ENCODE measurements around the gene TEX52. TPM values are rescaled to one million over a fixed set of nuclear protein-coding genes. Genes with fewer than 3 reads are reported as not detected.
A peak's percentile ranks its signal among the peaks of the same experiment; 100 is the strongest.

TEX52 gene
- total RNA-seq, 6 experiments from 2014 or later = not detected

DNA sequence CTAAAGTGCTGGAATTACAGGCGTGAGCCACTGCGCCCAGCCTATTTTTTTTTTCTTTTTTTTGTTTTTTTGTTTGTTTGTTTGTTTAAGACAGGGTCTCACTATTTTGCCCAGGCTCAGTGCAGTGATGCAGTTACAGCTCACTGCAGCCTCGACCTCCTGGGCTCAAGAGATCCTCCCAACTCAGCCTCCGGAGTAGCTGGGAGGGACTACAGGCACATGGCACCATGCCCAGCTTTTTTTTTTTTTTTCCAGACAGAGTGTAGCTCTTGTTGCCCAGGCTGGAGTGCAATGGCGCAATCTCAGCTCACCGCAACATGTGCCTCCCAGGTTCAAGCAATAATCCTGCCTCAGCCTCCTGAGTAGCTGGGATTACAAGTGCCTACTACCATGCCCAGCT, 50.1 kb downstream of the TEX52 start:
- Mint-ChIP-seq H3K4me3 (no peak overlapping the region), H3K27me3 (ENCODE audit: insufficient read depth) (no peaks in the 10 kb centered on the region; the same call in 1 of the 2 replicates), H3K27ac (no peak overlapping the region), H3K36me3 (ENCODE audit: low read depth) (peaks cover 5% of the 10 kb centered on the region; the same call in 1 of the 2 replicates), H3K9me3 (no peaks in the 10 kb centered on the region), H3K4me1 (ENCODE audit: low read depth) (peaks cover 15% of the 10 kb centered on the region)
- no peak for DNase-seq
- TF ChIP-seq, protein P1, sequence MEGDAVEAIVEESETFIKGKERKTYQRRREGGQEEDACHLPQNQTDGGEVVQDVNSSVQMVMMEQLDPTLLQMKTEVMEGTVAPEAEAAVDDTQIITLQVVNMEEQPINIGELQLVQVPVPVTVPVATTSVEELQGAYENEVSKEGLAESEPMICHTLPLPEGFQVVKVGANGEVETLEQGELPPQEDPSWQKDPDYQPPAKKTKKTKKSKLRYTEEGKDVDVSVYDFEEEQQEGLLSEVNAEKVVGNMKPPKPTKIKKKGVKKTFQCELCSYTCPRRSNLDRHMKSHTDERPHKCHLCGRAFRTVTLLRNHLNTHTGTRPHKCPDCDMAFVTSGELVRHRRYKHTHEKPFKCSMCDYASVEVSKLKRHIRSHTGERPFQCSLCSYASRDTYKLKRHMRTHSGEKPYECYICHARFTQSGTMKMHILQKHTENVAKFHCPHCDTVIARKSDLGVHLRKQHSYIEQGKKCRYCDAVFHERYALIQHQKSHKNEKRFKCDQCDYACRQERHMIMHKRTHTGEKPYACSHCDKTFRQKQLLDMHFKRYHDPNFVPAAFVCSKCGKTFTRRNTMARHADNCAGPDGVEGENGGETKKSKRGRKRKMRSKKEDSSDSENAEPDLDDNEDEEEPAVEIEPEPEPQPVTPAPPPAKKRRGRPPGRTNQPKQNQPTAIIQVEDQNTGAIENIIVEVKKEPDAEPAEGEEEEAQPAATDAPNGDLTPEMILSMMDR (IDR thresholded peaks at IDR 0.05) = no peak

DNA sequence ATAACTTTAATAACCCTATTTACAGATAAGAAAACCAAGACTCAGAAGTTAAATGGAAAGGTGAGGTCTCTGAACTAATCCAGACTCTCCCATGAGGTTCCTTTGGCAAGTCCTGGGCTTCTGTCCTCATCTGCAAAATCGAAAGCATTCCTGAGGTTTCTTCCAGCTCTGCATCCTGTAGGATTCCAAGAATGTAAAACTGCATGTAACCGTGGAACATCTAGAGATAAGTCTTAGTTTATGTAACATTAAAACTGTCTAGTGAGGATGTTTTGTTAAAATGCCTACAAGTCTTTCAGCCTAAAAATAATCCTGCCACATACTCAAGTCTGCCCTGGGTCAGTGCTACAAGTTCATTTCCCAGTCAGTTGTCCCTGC, 51.7 kb downstream of the TEX52 start:
- no peak overlapping the region for H3K4me3 Mint-ChIP-seq
- H3K36me3 Mint-ChIP-seq (ENCODE audit: low read depth) = peaks cover 14% of the 10 kb centered on the region
- no peak for DNase-seq
- no peaks in the 10 kb centered on the region for H3K9me3 Mint-ChIP-seq
- TF ChIP-seq, protein P1 (IDR thresholded peaks at IDR 0.05) = no peak
- no peaks in the 10 kb centered on the region; the same call in 1 of the 2 replicates for H3K27me3 Mint-ChIP-seq (ENCODE audit: insufficient read depth)
- peak overlapping the region; percentile 68; the same call in 1 of the 2 replicates for H3K27ac Mint-ChIP-seq
- H3K4me1 Mint-ChIP-seq (ENCODE audit: low read depth) = peaks cover 12% of the 10 kb centered on the region

DNA sequence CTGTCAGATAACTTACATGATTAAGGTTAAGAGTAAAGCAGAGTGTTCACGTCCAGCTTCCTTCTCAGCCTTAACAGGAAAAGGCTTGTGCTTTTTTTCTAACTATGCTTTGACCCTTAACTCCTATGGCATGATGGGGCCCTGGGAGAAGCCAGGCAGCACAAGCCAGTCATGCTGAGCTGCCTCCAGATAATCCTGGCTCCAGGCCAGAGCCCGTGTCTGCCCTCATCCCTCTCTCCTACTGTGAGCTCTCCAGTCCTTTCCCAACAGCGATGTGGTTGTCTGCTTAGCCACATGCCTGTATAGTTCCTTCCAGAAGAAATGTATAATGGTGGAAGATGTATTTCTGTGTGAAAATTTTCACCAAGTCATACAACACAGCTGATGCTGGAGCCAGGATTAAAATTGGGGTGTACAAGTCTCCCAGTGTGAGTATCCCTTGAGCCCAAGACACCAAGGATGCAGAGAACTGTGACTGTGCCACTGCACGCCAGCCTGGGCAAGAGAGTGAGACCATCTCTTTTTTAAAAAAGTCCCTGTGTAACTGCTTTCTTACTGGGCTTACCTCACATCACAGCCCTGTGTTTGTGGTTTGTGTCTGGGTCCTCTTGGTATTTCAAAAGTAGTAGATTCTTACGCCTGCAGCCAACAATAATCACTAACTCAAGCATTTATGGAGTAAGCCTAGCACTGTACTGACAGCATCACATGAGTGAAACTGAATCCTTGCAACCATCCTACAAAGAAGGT, 52.3 kb downstream of the TEX52 start:
- Mint-ChIP-seq H3K4me1 (ENCODE audit: low read depth) (peaks cover 12% of the 10 kb centered on the region), H3K4me3 (no peak overlapping the region), H3K27me3 (ENCODE audit: insufficient read depth) (no peaks in the 10 kb centered on the region; the same call in 1 of the 2 replicates), H3K9me3 (no peaks in the 10 kb centered on the region), H3K36me3 (ENCODE audit: low read depth) (peaks cover 20% of the 10 kb centered on the region), H3K27ac (peak overlapping the region; percentile 68)
- TF ChIP-seq, protein P1 (IDR thresholded peaks at IDR 0.05) = no peak
- DNase-seq = peak; percentile 34

DNA sequence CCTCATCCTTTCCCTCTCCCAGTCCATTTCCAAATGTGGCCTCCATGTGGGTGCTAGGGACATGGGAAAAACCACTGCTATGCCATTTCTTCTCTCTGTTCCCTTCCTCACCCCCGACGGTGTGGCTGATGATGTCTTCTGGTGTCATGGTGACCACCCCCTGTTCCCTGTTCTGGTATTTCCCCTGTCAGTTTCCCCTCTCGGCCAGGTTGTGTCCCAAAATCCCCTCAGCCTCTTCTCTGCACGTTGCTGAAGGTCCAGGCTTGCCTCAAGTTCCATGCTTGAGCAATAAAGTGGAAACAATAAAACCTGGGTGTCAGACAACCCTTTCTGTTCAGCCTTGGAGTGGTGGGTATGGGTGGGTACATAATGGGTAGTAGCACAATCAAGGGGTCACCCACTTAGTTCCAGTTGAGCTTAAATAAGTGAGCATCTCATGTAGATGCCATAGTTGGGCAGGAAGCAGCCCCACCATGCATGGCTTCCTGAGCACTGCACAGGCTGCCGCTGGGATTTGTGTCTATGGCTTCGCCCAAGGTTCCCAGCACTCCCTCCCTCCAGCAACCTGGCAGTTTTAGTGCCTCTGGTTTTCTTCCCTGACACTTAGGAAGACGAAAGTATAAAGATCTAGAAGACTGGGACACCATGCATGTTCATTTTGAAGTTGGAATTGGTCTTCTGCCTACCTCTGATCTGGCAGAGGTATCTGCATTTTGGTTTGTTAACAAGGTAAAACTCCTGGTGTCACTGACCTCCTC, 53.0 kb downstream of the TEX52 start:
- no peak for DNase-seq
- H3K27ac Mint-ChIP-seq = peak overlapping the region; percentile 68
- TF ChIP-seq, protein P1 (IDR thresholded peaks at IDR 0.05) = no peak
- H3K4me3 Mint-ChIP-seq = no peak overlapping the region
- H3K27me3 Mint-ChIP-seq (ENCODE audit: insufficient read depth) = no peaks in the 10 kb centered on the region
- H3K4me1 Mint-ChIP-seq (ENCODE audit: low read depth) = peaks cover 12% of the 10 kb centered on the region
- peaks cover 28% of the 10 kb centered on the region for H3K36me3 Mint-ChIP-seq (ENCODE audit: low read depth)
- no peaks in the 10 kb centered on the region for H3K9me3 Mint-ChIP-seq

DNA sequence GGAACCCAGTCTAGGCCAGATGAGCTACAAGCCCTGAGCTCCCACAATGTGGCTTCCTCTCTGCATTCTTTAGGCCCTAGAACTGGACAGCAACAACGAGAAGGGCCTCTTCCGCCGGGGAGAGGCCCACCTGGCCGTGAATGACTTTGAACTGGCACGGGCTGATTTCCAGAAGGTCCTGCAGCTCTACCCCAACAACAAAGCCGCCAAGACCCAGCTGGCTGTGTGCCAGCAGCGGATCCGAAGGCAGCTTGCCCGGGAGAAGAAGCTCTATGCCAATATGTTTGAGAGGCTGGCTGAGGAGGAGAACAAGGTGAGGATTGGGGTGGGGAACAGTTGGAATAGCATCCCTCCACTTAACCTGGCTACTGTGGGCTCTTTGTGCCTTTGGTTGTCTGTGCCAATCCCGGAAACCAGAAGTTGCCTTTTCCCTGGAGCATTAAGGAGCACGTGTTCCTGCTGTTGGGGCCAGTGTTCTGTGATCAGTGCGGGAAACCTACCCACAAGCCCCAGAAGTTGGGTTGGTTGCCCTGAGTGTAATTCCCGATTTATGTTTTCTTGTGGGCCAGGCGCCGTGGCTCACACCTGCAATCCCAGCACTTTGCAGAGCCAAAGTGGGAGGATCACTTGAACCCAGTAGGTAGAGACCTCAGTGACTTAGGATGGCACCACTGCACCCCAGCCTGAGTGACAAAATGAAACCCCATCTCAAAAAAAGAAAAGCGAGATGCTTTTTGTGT, 55.6 kb downstream of the TEX52 start:
- Mint-ChIP-seq H3K27ac (no peak overlapping the region), H3K36me3 (ENCODE audit: low read depth) (peaks cover 30% of the 10 kb centered on the region), H3K9me3 (no peaks in the 10 kb centered on the region), H3K4me3 (no peak overlapping the region), H3K4me1 (ENCODE audit: low read depth) (peaks cover 26% of the 10 kb centered on the region), H3K27me3 (ENCODE audit: insufficient read depth) (no peaks in the 10 kb centered on the region; the same call in 1 of the 2 replicates)
- DNase-seq = no peak
- TF ChIP-seq, protein P1 (IDR thresholded peaks at IDR 0.05) = no peak

All from HFFc6 (cell line).